Caco-2 (cell line): Measurements from ENCODE around the gene GMIP. TPM values are rescaled to one million over a fixed set of nuclear protein-coding genes. Genes with fewer than 3 reads are reported as not detected.

ENCODE experiments used
- BruUV-seq: library from RNA; stranded (reverse); fragments of 400-500 nt; replicated peaks from 2 replicates; lab custom pipeline; 2021; lab: Mats Ljungman, UMichigan
- CTCF ChIA-PET: fragments of 300-600 bp; sonication (Branson Sonifier 250); formaldehyde crosslinking; loops from one replicate; lab custom pipeline; 2022; ENCODE audit warnings: antibody characterized with exemption; lab: Charles Lee
- POLR2A ChIA-PET: fragments of 300-600 bp; sonication (Branson Sonifier 250); formaldehyde crosslinking; loops from one replicate; lab custom pipeline; 2022; ENCODE audit warnings: antibody characterized with exemption; lab: Charles Lee
- DNase-seq, 2 experiments: peaks; one replicate each; pipeline versions ENCODE4 v3.0.0 to v3.0.0-alpha.2; 2020 to 2022
- H3K27me3 ChIP-seq: replicated peaks from 2 replicates; pipeline ENCODE4 v1.6.0; 2011; ENCODE audit warnings: low read length; ENCODE audit not compliant: control insufficient read depth, insufficient read depth
- H3K36me3 ChIP-seq: 2 replicates; pipeline ENCODE4 v1.5.1; 2011; ENCODE audit warnings: low read length; ENCODE audit not compliant: control insufficient read depth, insufficient read depth
- H3K4me1 ChIP-seq: fragments of 250-450 bp; sonication (Bioruptor Pico); 2 replicates; pipeline ENCODE4 v1.5.1; 2020; ENCODE audit warnings: mild to moderate bottlenecking
- H3K4me3 ChIP-seq: 2 replicates; pipeline ENCODE4 v1.5.1; 2011; ENCODE audit warnings: low read depth, mild to moderate bottlenecking, control low read depth, low read length
- H3K9me3 ChIP-seq: fragments of 250-450 bp; sonication (Bioruptor Pico); 2 replicates; pipeline ENCODE4 v1.5.1; 2020; ENCODE audit warnings: mild to moderate bottlenecking, moderate library complexity
- H3K27ac Mint-ChIP-seq: one replicate; pipeline ENCODE4 v1.8.0; 2022; ENCODE audit warnings: mixed read lengths; ENCODE audit not compliant: unreplicated experiment
- H3K27me3 Mint-ChIP-seq: one replicate; pipeline ENCODE4 v1.8.0; 2022; ENCODE audit warnings: mixed read lengths; ENCODE audit not compliant: insufficient read depth, unreplicated experiment
- H3K36me3 Mint-ChIP-seq: one replicate; pipeline ENCODE4 v1.8.0; 2022; ENCODE audit warnings: mild to moderate bottlenecking, mixed read lengths; ENCODE audit not compliant: insufficient read depth, unreplicated experiment
- H3K4me1 Mint-ChIP-seq: one replicate; pipeline ENCODE4 v1.8.0; 2022; ENCODE audit warnings: low read depth, mixed read lengths; ENCODE audit not compliant: unreplicated experiment
- H3K4me3 Mint-ChIP-seq: one replicate; pipeline ENCODE4 v1.8.0; 2022; ENCODE audit warnings: mild to moderate bottlenecking, moderate library complexity, mixed read lengths; ENCODE audit not compliant: unreplicated experiment
- H3K9me3 Mint-ChIP-seq: one replicate; pipeline ENCODE4 v1.8.0; 2022; ENCODE audit warnings: mixed read lengths; ENCODE audit not compliant: unreplicated experiment
- CTCF ChIP-seq, 2 experiments: fragments of 200-600 bp in 1 of 2; IDR thresholded peaks; 1 replicate in 1 of 2; 2 replicates in 1 of 2; pipeline versions ENCODE4 v1.5.1 to v1.8.0; 2011 to 2022; ENCODE audit warnings: antibody characterized with exemption in 1 of 2, control low read depth in 1 of 2, inconsistent platforms in 1 of 2, low read depth in 1 of 2, low read length in 1 of 2, mild to moderate bottlenecking in 1 of 2, moderate library complexity in 1 of 2; ENCODE audit not compliant: insufficient read depth in 1 of 2, severe bottlenecking in 1 of 2, unreplicated experiment in 1 of 2
- intact Hi-C: fragments of 100-400 bp; cut with micrococcal nuclease; formaldehyde crosslinking; loops from one replicate; pipeline ENCODE4 v1.10.0; 2022; ENCODE audit not compliant: unreplicated experiment
- total RNA-seq: library from RNA; stranded (reverse); gene quantifications from 2 replicates; pipeline ENCODE4 v1.2.3, GENCODE V29; 2022

GMIP gene
- total RNA-seq, 1 experiment from 2014 or later, result 8.6 TPM

GRCh38 chr19:19619849-19620210 is 23.6 kb downstream of the GMIP start:
- intact Hi-C loops, result loop anchor here (5.0 kb wide), 1 partner anchor 68 kb away; no protein-coding TSS in a partner anchor
- Mint-ChIP-seq H3K36me3 (peaks cover 23% of the 10 kb centered on the region), H3K4me3 (no peak overlapping the region), H3K27me3 (no peaks in the 10 kb centered on the region), H3K4me1 (no peaks in the 10 kb centered on the region), H3K27ac (no peak overlapping the region), H3K9me3 (no peaks in the 10 kb centered on the region)
- ChIA-PET POLR2A (no interaction called here), CTCF (no interaction called here)
- Histone ChIP-seq H3K27me3 (no peaks in the 10 kb centered on the region), H3K4me1 (no peaks in the 10 kb centered on the region), H3K9me3 (no peaks in the 10 kb centered on the region), H3K4me3 (no peak overlapping the region), H3K36me3 (no peaks in the 10 kb centered on the region)
- no peak for DNase-seq
- BruUV-seq, result no TSS peak
- TF ChIP-seq CTCF (IDR thresholded peaks at IDR 0.05; ENCODE audit: insufficient read depth in 1 of 2, low read depth in 1 of 2, low read length in 1 of 2, severe bottlenecking in 1 of 2, unreplicated experiment in 1 of 2), result no peak

GRCh38 chr19:19619181-19619848 is 24.1 kb downstream of the GMIP start:
- Mint-ChIP-seq H3K4me1 (no peaks in the 10 kb centered on the region), H3K27ac (peak overlapping the region; percentile 30), H3K9me3 (no peaks in the 10 kb centered on the region), H3K4me3 (peak overlapping the region; percentile 70), H3K27me3 (no peaks in the 10 kb centered on the region), H3K36me3 (peaks cover 19% of the 10 kb centered on the region)
- H3K4me3 ChIP-seq, result peak overlapping the region; percentile 69
- no peaks in the 10 kb centered on the region for H3K27me3 ChIP-seq
- no peak for DNase-seq
- peaks cover under 1% of the 10 kb centered on the region; the same call in 1 of the 2 replicates for H3K4me1 ChIP-seq
- no peaks in the 10 kb centered on the region for H3K9me3 ChIP-seq
- POLR2A ChIA-PET, result no interaction called here
- intact Hi-C loops, result loop anchor here (5.0 kb wide), 1 partner anchor 67 kb away; no protein-coding TSS in a partner anchor
- H3K36me3 ChIP-seq, result no peaks in the 10 kb centered on the region
- BruUV-seq, result no TSS peak
- CTCF ChIA-PET, result no interaction called here
- TF ChIP-seq CTCF (IDR thresholded peaks at IDR 0.05; ENCODE audit: insufficient read depth in 1 of 2, low read depth in 1 of 2, low read length in 1 of 2, severe bottlenecking in 1 of 2, unreplicated experiment in 1 of 2), result no peak

GRCh38 chr19:19618219-19619051 is 25.0 kb downstream of the GMIP start, which contains the start of gene PBX4:
Gene PBX4, minus strand, starts transcription at chr19:19618687. Its CDS starts 58 bp downstream, at chr19:19618629.
- Mint-ChIP-seq H3K27ac (peak within 1 kb of the TSS; percentile 42), H3K27me3 (no peaks in the 10 kb centered on the region), H3K4me1 (peaks cover 5% of the 10 kb centered on the region), H3K9me3 (no peaks in the 10 kb centered on the region), H3K36me3 (peaks cover 10% of the 10 kb centered on the region), H3K4me3 (peak within 1 kb of the TSS; percentile 70)
- Histone ChIP-seq H3K27me3 (no peaks in the 10 kb centered on the region), H3K4me1 (peaks cover 9% of the 10 kb centered on the region), H3K9me3 (no peaks in the 10 kb centered on the region), H3K36me3 (no peaks in the 10 kb centered on the region), H3K4me3 (peak within 1 kb of the TSS; percentile 69)
- no peak for TF ChIP-seq CTCF (IDR thresholded peaks at IDR 0.05; ENCODE audit: insufficient read depth in 1 of 2, low read depth in 1 of 2, low read length in 1 of 2, severe bottlenecking in 1 of 2, unreplicated experiment in 1 of 2)
- intact Hi-C loops, result loop anchor here (1.0 to 5.0 kb wide), 2 partner anchors 9 to 66 kb away; no protein-coding TSS in a partner anchor
- CTCF ChIA-PET, result no interaction called here
- DNase-seq, result peak; percentile 96
- no TSS peak for BruUV-seq
- POLR2A ChIA-PET, result no interaction called here
